ENCODE results near the gene PPOX. TPM values are rescaled to one million over a fixed set of nuclear protein-coding genes. Genes with fewer than 3 reads are reported as not detected.

Gene PPOX
- total RNA-seq, 2 donors from 2014 or later, result 18.2 to 33.6 TPM

DNA sequence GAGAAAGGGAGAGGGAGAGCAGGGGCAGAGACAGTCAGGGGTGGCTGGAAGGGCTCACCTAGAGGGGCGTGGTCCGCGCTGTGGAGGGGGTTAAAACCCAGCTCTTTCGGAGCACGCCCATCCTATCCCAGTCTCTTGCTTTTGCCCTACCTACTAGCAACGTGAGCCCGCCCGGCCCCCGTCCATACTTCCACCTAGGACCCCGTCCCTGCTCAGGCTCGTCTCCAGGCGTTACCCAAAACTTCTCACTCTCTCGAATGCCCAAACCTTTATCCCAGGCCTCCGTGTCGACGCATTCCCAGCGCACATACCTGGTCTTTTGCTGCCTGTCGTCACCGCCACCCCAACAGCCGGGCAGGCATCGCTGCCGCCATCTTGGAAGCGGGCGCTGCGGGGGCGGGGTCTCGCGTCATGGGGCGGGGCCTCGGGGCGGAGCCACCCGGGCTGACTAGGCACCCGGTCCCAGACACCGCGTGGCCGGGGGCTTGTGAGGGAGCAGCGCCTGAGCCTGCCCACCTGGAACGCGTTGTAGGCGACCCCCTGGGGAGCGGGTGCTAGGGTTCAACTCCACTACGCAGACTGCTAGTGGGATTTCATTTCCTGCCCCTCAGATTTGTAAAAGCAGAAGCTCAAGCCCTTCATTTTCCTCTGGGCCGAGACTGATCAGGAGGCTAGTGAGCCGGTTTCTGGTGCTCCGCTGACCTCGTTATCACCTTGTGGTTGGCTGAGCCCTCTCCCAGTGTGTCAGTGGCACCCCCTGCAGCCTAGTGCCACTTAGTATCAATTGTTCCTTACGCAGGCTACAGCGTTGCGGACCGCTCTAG lies 11.1 kb downstream of the PPOX start, which contains the start of gene B4GALT3:
Gene B4GALT3, minus strand, starts transcription at position 396 of the 824 bp plus-strand sequence. CDS start 1,447 bp downstream, outside the sequence.
- Histone ChIP-seq H3K4me3 (peak within 1 kb of the TSS; percentile 82), H3K9me3 (no peaks in the 10 kb centered on the region), H3K4me1 (ENCODE audit: control insufficient read depth in 1 of 2, low read depth in 2 of 2) (peaks cover 8 to 34% of the 10 kb centered on the region in 2 donors), H3K27ac (peak within 1 kb of the TSS; percentile 83 to 91), H3K27me3 (replicated peaks; ENCODE audit: insufficient read depth) (no peaks in the 10 kb centered on the region), H3K36me3 (peaks cover 13% of the 10 kb centered on the region)
- TF ChIP-seq, protein P1, sequence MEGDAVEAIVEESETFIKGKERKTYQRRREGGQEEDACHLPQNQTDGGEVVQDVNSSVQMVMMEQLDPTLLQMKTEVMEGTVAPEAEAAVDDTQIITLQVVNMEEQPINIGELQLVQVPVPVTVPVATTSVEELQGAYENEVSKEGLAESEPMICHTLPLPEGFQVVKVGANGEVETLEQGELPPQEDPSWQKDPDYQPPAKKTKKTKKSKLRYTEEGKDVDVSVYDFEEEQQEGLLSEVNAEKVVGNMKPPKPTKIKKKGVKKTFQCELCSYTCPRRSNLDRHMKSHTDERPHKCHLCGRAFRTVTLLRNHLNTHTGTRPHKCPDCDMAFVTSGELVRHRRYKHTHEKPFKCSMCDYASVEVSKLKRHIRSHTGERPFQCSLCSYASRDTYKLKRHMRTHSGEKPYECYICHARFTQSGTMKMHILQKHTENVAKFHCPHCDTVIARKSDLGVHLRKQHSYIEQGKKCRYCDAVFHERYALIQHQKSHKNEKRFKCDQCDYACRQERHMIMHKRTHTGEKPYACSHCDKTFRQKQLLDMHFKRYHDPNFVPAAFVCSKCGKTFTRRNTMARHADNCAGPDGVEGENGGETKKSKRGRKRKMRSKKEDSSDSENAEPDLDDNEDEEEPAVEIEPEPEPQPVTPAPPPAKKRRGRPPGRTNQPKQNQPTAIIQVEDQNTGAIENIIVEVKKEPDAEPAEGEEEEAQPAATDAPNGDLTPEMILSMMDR (IDR thresholded peaks at IDR 0.05), result no peak
- peak; percentile 43 for DNase-seq (ENCODE audit: low spot score)
- peak; percentile 88 for ATAC-seq (ENCODE audit: insufficient number of reproducible peaks, low FRiP score, low read depth)

DNA sequence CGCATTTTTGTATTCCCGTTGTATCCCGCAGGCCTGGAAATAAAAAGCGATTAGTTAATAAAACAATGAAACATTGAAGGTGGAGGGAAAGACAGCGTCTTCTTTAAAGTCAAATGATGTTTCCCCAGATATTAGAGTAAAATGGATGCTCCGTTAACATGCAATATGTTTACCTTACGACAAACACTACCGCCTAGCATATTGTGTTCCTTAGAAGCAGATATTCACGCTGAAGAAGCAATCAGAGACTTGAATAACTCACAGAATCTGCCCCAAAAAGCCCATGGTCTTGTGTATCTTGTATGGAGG lies 11.7 kb downstream of the PPOX start:
- Histone ChIP-seq H3K36me3 (peaks cover 9% of the 10 kb centered on the region), H3K27me3 (replicated peaks; ENCODE audit: insufficient read depth) (no peaks in the 10 kb centered on the region), H3K4me1 (ENCODE audit: control insufficient read depth in 1 of 2, low read depth in 2 of 2) (peaks cover 8 to 29% of the 10 kb centered on the region in 2 donors), H3K9me3 (no peaks in the 10 kb centered on the region), H3K27ac (peak overlapping the region; percentile 83 to 91), H3K4me3 (peak overlapping the region; percentile 82)
- DNase-seq (ENCODE audit: low spot score), result no peak
- TF ChIP-seq, protein P1 (IDR thresholded peaks at IDR 0.05), result no peak
- ATAC-seq (ENCODE audit: insufficient number of reproducible peaks, low FRiP score, low read depth), result no peak

DNA sequence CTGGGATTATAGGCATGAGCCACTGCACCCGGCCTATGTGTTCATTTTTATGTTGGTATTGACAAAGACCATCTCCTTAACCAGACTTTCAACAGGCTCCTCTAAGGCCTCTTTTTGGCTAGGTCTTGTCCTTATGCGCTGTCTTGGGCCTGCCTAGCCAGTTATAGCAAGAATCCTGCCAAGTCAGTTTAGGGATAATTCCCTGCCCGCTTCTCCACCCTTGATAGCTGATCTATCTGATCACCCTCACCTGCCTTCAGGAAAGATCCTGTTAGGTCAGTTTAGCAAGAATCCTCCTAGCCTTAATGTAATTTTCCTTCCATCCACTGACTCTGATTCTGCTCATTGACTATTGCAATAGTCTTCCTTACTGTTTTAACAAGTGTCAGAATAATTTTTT lies 13.5 kb downstream of the PPOX start:
- peaks cover 8 to 27% of the 10 kb centered on the region in 2 donors for H3K4me1 ChIP-seq (ENCODE audit: control insufficient read depth in 1 of 2, low read depth in 2 of 2)
- TF ChIP-seq, protein P1 (IDR thresholded peaks at IDR 0.05), result no peak
- no peak for ATAC-seq (ENCODE audit: insufficient number of reproducible peaks, low FRiP score, low read depth)
- H3K36me3 ChIP-seq, result no peaks in the 10 kb centered on the region
- no peak overlapping the region for H3K4me3 ChIP-seq
- no peaks in the 10 kb centered on the region for H3K27me3 ChIP-seq (replicated peaks; ENCODE audit: insufficient read depth)
- H3K9me3 ChIP-seq, result no peaks in the 10 kb centered on the region
- H3K27ac ChIP-seq, result no peak overlapping the region
- no peak for DNase-seq (ENCODE audit: low spot score)

- DNase-seq (ENCODE audit: low spot score) (no peak), ATAC-seq (ENCODE audit: insufficient number of reproducible peaks, low FRiP score, low read depth) (no peak)
- TF ChIP-seq, protein P1 (IDR thresholded peaks at IDR 0.05), result no peak
- Histone ChIP-seq H3K4me3 (no peak overlapping the region), H3K4me1 (ENCODE audit: control insufficient read depth in 1 of 2, low read depth in 2 of 2) (peaks cover 8 to 25% of the 10 kb centered on the region in 2 donors), H3K27ac (no peak overlapping the region), H3K36me3 (no peaks in the 10 kb centered on the region), H3K9me3 (no peaks in the 10 kb centered on the region), H3K27me3 (replicated peaks; ENCODE audit: insufficient read depth) (no peaks in the 10 kb centered on the region)
These were observed 14.4 kb downstream of the PPOX start for GRCh38 chr1:161180639-161181038.

- DNase-seq (ENCODE audit: low spot score) (no peak), ATAC-seq (ENCODE audit: insufficient number of reproducible peaks, low FRiP score, low read depth) (no peak)
- no peaks in the 10 kb centered on the region for H3K36me3 ChIP-seq
- no peaks in the 10 kb centered on the region for H3K27me3 ChIP-seq (replicated peaks; ENCODE audit: insufficient read depth)
- H3K9me3 ChIP-seq, result no peaks in the 10 kb centered on the region
- no peak overlapping the region for H3K4me3 ChIP-seq
- H3K27ac ChIP-seq, result no peak overlapping the region
- peaks cover 4 to 13% of the 10 kb centered on the region in 2 donors for H3K4me1 ChIP-seq (ENCODE audit: control insufficient read depth in 1 of 2, low read depth in 2 of 2)
- TF ChIP-seq, protein P1 (IDR thresholded peaks at IDR 0.05), result no peak
These were observed 16.0 kb downstream of the PPOX start for GRCh38 chr1:161182214-161182613.

Measured in thoracic aorta (tissue), 2 donors.